Smooth muscle cell (in vitro differentiated cells): ENCODE measurements around the gene VIL1. TPM values are rescaled to one million over a fixed set of nuclear protein-coding genes. Genes with fewer than 3 reads are reported as not detected.

Experiments used
- DNase-seq: peaks from one replicate; lab custom pipeline; 2025; ENCODE audit not compliant: unreplicated experiment; lab: John Stamatoyannopoulos, UW
- H2AFZ ChIP-seq: fragments of 200-600 bp; sonication (generic); 2 replicates; pipeline ENCODE4 v1.6.0; 2016; ENCODE audit warnings: antibody characterized with exemption, low read depth, mild to moderate bottlenecking
- H3F3A ChIP-seq: fragments of 200-600 bp; sonication (generic); 2 replicates; pipeline ENCODE4 v1.6.0; 2017; ENCODE audit warnings: antibody characterized with exemption, low read depth
- H3K27ac ChIP-seq: fragments of 200-600 bp; sonication (generic); 2 replicates; pipeline ENCODE4 v1.5.1; 2016; ENCODE audit warnings: low read depth, mild to moderate bottlenecking
- H3K27me3 ChIP-seq: fragments of 200-600 bp; sonication (generic); 2 replicates; pipeline ENCODE4 v1.6.1; 2016; ENCODE audit warnings: low read depth, mild to moderate bottlenecking
- H3K36me3 ChIP-seq: fragments of 200-600 bp; sonication (generic); 2 replicates; pipeline ENCODE4 v1.5.1; 2016; ENCODE audit warnings: low read depth
- H3K4me1 ChIP-seq: fragments of 200-600 bp; sonication (generic); 2 replicates; pipeline ENCODE4 v1.5.1; 2016; ENCODE audit warnings: low read depth
- H3K4me2 ChIP-seq: fragments of 200-600 bp; sonication (generic); 2 replicates; pipeline ENCODE4 v1.6.0; 2016; ENCODE audit warnings: mild to moderate bottlenecking
- H3K4me3 ChIP-seq: fragments of 200-600 bp; sonication (generic); 2 replicates; pipeline ENCODE4 v1.5.1; 2016; ENCODE audit warnings: mild to moderate bottlenecking
- H3K79me2 ChIP-seq: fragments of 200-600 bp; sonication (generic); 2 replicates; pipeline ENCODE4 v1.6.0; 2016; ENCODE audit warnings: low read depth, mild to moderate bottlenecking
- H3K9ac ChIP-seq: fragments of 200-600 bp; sonication (generic); 2 replicates; pipeline ENCODE4 v1.6.0; 2016; ENCODE audit warnings: low read depth
- H3K9me3 ChIP-seq: fragments of 200-600 bp; sonication (generic); replicated peaks from 2 replicates; pipeline ENCODE4 v1.5.1; 2016; ENCODE audit warnings: low read depth
- H4K20me1 ChIP-seq: fragments of 200-600 bp; sonication (generic); 2 replicates; pipeline ENCODE4 v1.6.0; 2016; ENCODE audit warnings: low read depth
- WGBS: methylation state at CpG from one replicate; pipeline ENCODE4 v1.1.7; 2016; ENCODE audit warnings: low lambda C conversion rate; 5-methylcytosine and 5-hydroxymethylcytosine counted together
- polyA plus RNA-seq: library from polyadenylated mRNA; unstranded; fragments of >200 nt; fragmentation: Nextera tagmentation; extraction: Ambion mirVana; gene quantifications from 2 replicates; pipeline ENCODE4 v1.2.1, GENCODE V29; 2016
- total RNA-seq: library from RNA; depleted of rRNA; stranded (reverse); fragments of >200 nt; gene quantifications from 2 replicates; pipeline ENCODE4 v1.2.3, GENCODE V29; 2014
- TF ChIP-seq, protein P1 (sequence below): fragments of 200-600 bp; sonication (generic); IDR thresholded peaks from 2 replicates; pipeline ENCODE4 v1.5.1; 2017; ENCODE audit warnings: borderline replicate concordance, mild to moderate bottlenecking, antibody characterized with exemption; ENCODE audit not compliant: insufficient read depth, poor library complexity, severe bottlenecking

The VIL1 gene
- total and polyA plus RNA-seq, 2 experiments from 2014 or later = 0.15 TPM; not detected in 1

DNA sequence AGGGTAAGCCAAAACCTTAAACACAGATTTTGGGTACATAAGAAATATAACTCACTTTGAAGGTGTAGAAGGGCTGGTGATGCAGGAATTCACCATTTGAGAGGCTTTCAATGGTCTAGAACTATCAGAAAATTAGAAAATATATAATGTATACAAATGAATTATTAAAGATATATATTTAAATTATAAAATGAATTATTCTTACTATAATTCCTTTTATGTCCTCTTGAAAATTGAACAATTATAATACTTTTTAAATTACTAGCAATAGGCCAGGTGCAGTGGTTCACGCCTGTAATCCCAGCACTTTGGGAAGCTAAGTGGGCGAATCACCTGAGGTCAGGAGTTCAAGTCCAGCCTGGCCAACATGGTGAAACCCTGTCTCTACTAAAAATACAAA, 60.7 kb downstream of the VIL1 start:
- TF ChIP-seq, protein P1, sequence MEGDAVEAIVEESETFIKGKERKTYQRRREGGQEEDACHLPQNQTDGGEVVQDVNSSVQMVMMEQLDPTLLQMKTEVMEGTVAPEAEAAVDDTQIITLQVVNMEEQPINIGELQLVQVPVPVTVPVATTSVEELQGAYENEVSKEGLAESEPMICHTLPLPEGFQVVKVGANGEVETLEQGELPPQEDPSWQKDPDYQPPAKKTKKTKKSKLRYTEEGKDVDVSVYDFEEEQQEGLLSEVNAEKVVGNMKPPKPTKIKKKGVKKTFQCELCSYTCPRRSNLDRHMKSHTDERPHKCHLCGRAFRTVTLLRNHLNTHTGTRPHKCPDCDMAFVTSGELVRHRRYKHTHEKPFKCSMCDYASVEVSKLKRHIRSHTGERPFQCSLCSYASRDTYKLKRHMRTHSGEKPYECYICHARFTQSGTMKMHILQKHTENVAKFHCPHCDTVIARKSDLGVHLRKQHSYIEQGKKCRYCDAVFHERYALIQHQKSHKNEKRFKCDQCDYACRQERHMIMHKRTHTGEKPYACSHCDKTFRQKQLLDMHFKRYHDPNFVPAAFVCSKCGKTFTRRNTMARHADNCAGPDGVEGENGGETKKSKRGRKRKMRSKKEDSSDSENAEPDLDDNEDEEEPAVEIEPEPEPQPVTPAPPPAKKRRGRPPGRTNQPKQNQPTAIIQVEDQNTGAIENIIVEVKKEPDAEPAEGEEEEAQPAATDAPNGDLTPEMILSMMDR = no peak
- Histone ChIP-seq H3K4me2 (no peak overlapping the region), H3K79me2 (no peaks in the 10 kb centered on the region), H3F3A (no peaks in the 10 kb centered on the region), H3K4me1 (no peaks in the 10 kb centered on the region), H3K9me3 (no peaks in the 10 kb centered on the region), H3K27me3 (no peaks in the 10 kb centered on the region), H3K9ac (no peak overlapping the region), H3K27ac (no peak overlapping the region), H2AFZ (no peak overlapping the region), H4K20me1 (no peaks in the 10 kb centered on the region), H3K4me3 (no peak overlapping the region), H3K36me3 (peaks cover 18% of the 10 kb centered on the region)
- WGBS = 98% methylated on average over 2 of the region's 2 CpGs
- no peak for DNase-seq

DNA sequence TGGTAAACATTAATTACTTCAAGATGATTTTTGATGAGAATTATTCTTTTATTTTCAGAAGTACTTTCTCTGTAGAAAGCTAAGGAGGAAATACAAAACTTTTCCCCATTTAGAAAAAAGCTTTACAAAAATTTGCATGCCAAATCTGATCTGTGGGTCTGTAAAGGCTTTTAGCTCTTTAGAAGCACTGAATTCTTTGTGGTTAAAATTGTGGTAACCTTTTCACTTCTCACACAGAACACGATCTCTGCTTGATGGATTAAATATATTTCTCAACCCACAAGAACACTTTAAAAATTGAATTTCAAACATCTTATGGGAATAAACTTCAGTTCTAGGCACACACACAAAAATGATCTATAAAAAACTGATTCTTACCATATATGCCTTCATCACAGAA, 63.7 kb downstream of the VIL1 start:
- Histone ChIP-seq H3K4me2 (no peak overlapping the region), H3K27ac (no peak overlapping the region), H3K27me3 (no peaks in the 10 kb centered on the region), H3K9me3 (no peaks in the 10 kb centered on the region), H3K36me3 (peaks cover 18% of the 10 kb centered on the region), H3K4me1 (no peaks in the 10 kb centered on the region), H3K9ac (no peak overlapping the region), H3K79me2 (no peaks in the 10 kb centered on the region), H2AFZ (no peak overlapping the region), H4K20me1 (no peaks in the 10 kb centered on the region), H3K4me3 (no peak overlapping the region), H3F3A (no peaks in the 10 kb centered on the region)
- no peak for DNase-seq
- 61% methylated on average over 1 of the region's 1 CpG for WGBS
- TF ChIP-seq, protein P1 = no peak

DNA sequence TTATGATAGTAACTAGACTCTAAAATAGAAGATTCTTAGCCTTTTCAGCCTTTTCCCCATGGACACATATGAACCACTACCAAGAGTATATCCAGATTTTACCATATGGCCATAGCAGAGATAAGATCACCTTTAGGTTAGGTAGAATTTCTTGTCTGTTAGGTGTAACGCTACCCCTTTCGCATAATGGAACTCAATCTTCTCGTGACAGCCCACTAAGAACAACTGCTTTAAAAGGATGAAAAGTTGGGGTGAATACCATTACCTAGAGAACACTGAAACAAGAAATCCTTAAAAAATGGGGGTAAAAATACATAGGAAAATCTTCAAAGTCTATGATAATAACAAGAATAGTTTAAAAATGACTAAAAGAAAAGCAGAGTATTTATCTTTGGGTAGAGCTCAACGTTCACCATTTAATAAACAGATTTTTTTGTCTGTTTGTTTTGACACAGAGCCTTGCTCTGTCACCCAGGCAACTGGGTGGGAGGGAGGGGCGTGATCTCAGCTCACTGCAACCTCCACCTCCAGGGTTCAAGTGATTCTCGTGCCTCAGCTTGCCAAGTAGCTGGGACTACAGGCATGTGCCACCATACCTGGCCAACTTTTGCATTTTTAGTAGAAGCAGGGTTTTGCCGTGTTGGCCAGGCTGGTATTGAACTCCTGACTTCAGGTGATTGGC, 67.2 kb downstream of the VIL1 start:
- Histone ChIP-seq H3K4me1 (no peaks in the 10 kb centered on the region), H3K4me3 (no peak overlapping the region), H3K27me3 (no peaks in the 10 kb centered on the region), H3K27ac (no peak overlapping the region), H3F3A (no peaks in the 10 kb centered on the region), H3K36me3 (peaks cover 25% of the 10 kb centered on the region), H2AFZ (no peak overlapping the region), H3K79me2 (no peaks in the 10 kb centered on the region), H4K20me1 (no peaks in the 10 kb centered on the region), H3K9ac (no peak overlapping the region), H3K4me2 (no peak overlapping the region), H3K9me3 (no peaks in the 10 kb centered on the region)
- no peak for DNase-seq
- 95% methylated on average over 7 of the region's 7 CpGs for WGBS
- TF ChIP-seq, protein P1 = no peak

DNA sequence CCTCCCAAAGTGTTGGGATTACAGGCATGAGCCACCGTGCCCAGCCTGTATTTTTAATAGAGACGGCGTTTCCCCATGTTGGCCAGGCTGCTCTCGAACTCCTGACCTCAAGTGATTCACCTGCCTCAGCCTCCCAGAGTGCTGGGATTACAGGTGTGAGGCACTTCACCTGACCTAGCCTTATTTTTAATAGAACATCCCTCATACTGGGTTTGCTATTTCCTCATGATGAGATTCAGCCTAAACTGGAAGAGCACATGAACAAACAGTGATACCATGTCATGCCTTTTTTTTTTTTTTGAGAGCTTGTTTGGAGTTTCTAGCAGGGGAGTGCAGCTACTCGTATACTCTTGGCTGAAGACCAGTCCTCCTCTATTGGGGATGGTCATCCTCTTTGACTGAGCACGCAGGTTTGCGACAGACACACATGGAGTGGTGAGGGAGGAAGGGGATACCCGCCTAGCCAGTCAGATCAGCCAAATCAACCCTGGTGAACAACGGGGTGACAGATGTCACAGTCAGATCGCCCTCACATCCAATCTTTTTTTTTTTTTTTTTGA, 81.7 kb downstream of the VIL1 start:
- H3K9me3 ChIP-seq = no peaks in the 10 kb centered on the region
- no peaks in the 10 kb centered on the region for H3F3A ChIP-seq
- DNase-seq = no peak
- no peak overlapping the region for H3K4me3 ChIP-seq
- no peak overlapping the region for H2AFZ ChIP-seq
- H3K27me3 ChIP-seq = no peaks in the 10 kb centered on the region
- H4K20me1 ChIP-seq = no peaks in the 10 kb centered on the region
- H3K4me1 ChIP-seq = no peaks in the 10 kb centered on the region
- no peaks in the 10 kb centered on the region for H3K79me2 ChIP-seq
- H3K9ac ChIP-seq = no peak overlapping the region
- no peak overlapping the region for H3K4me2 ChIP-seq
- no peak overlapping the region for H3K27ac ChIP-seq
- H3K36me3 ChIP-seq = peaks cover 7% of the 10 kb centered on the region
- 96% methylated on average over 10 of the region's 10 CpGs for WGBS
- TF ChIP-seq, protein P1 = no peak
